GM23338 (cell line): ENCODE data around the gene PDCD2L. TPM values are rescaled to one million over a fixed set of nuclear protein-coding genes. Genes with fewer than 3 reads are reported as not detected.

Experiments used
- ATAC-seq: fragments of 200-7000 bp; cut with Tn5 transposase; 3 replicates; pipeline ENCODE4 v1.9.1; 2020
- DNase-seq: peaks from one replicate; pipeline ENCODE4 v3.0.0-alpha.2; 2015; ENCODE audit warnings: low spot score
- H2AFZ ChIP-seq: fragments of 200-600 bp; sonication (generic); 2 replicates; pipeline ENCODE4 v1.8.0; 2016; ENCODE audit warnings: antibody characterized with exemption, mild to moderate bottlenecking, moderate library complexity
- H3F3A ChIP-seq: fragments of 200-600 bp; sonication (generic); replicated peaks from 2 replicates; pipeline ENCODE4 v1.8.0; 2017; ENCODE audit warnings: antibody characterized with exemption, mixed run types, low read depth
- H3K27ac ChIP-seq: fragments of 200-600 bp; sonication (generic); 2 replicates; pipeline ENCODE4 v1.6.1; 2016; ENCODE audit warnings: low read depth
- H3K27me3 ChIP-seq: fragments of 200-600 bp; sonication (generic); 2 replicates; pipeline ENCODE4 v1.8.0; 2016; ENCODE audit warnings: mild to moderate bottlenecking, mixed run types, moderate library complexity; ENCODE audit not compliant: insufficient read depth
- H3K36me3 ChIP-seq: fragments of 200-600 bp; sonication (generic); 2 replicates; pipeline ENCODE4 v1.8.0; 2016; ENCODE audit warnings: mild to moderate bottlenecking; ENCODE audit not compliant: insufficient read depth
- H3K4me1 ChIP-seq: fragments of 200-600 bp; sonication (generic); 2 replicates; pipeline ENCODE4 v1.8.0; 2016; ENCODE audit warnings: mild to moderate bottlenecking, moderate library complexity; ENCODE audit not compliant: insufficient read depth
- H3K4me2 ChIP-seq: fragments of 200-600 bp; sonication (generic); 2 replicates; pipeline ENCODE4 v1.7.1; 2017; ENCODE audit warnings: mixed run types
- H3K4me3 ChIP-seq: fragments of 200-600 bp; sonication (generic); 2 replicates; pipeline ENCODE4 v1.6.1; 2016; ENCODE audit warnings: mixed run types
- H3K79me2 ChIP-seq: fragments of 200-600 bp; sonication (generic); replicated peaks from 2 replicates; pipeline ENCODE4 v1.8.0; 2017; ENCODE audit warnings: mild to moderate bottlenecking; ENCODE audit not compliant: insufficient read depth
- H3K9me2 ChIP-seq: fragments of 200-600 bp; sonication (generic); 2 replicates; pipeline ENCODE4 v1.8.0; 2017; ENCODE audit not compliant: insufficient read depth
- H4K20me1 ChIP-seq: fragments of 200-600 bp; sonication (generic); replicated peaks from 2 replicates; pipeline ENCODE4 v1.8.0; 2017; ENCODE audit warnings: mild to moderate bottlenecking; ENCODE audit not compliant: insufficient read depth
- H3K27ac Mint-ChIP-seq: 2 replicates; pipeline ENCODE4 v1.8.0; 2020; ENCODE audit warnings: inconsistent platforms, mild to moderate bottlenecking, moderate library complexity, mixed read lengths
- H3K27me3 Mint-ChIP-seq: 3 replicates; pipeline ENCODE4 v1.8.0; 2022; ENCODE audit warnings: low read depth, mild to moderate bottlenecking, moderate library complexity, mixed read lengths, inconsistent platforms; ENCODE audit not compliant: insufficient read depth, poor library complexity
- H3K36me3 Mint-ChIP-seq: 3 replicates; pipeline ENCODE4 v1.8.0; 2021; ENCODE audit warnings: low read depth, mild to moderate bottlenecking, inconsistent platforms, moderate library complexity, mixed read lengths
- H3K4me1 Mint-ChIP-seq: 3 replicates; pipeline ENCODE4 v1.8.0; 2020; ENCODE audit warnings: mild to moderate bottlenecking, inconsistent platforms, mixed read lengths
- H3K4me3 Mint-ChIP-seq: 3 replicates; pipeline ENCODE4 v1.8.0; 2021; ENCODE audit warnings: moderate library complexity, mild to moderate bottlenecking, inconsistent platforms, mixed read lengths
- H3K9me3 Mint-ChIP-seq: 3 replicates; pipeline ENCODE4 v1.8.0; 2020; ENCODE audit warnings: moderate library complexity, mild to moderate bottlenecking, inconsistent platforms, mixed read lengths
- ETS1 ChIP-seq: IDR thresholded peaks from 2 replicates; pipeline ENCODE4 v1.6.1; 2016; ENCODE audit warnings: antibody characterized with exemption
- EZH2 ChIP-seq: fragments of 200-600 bp; sonication (generic); IDR thresholded peaks from one replicate; pipeline ENCODE4 v1.8.0; 2017; ENCODE audit warnings: antibody characterized with exemption, mild to moderate bottlenecking, low read depth; ENCODE audit not compliant: unreplicated experiment
- EZH2phosphoT487 ChIP-seq: fragments of 200-600 bp; sonication (generic); IDR thresholded peaks from one replicate; pipeline ENCODE4 v1.8.1; 2018; ENCODE audit warnings: antibody characterized with exemption; ENCODE audit not compliant: unreplicated experiment
- POLR2AphosphoS5 ChIP-seq: IDR thresholded peaks from 2 replicates; pipeline ENCODE4 v1.6.1; 2016; ENCODE audit warnings: antibody characterized with exemption, low read depth
- STAT1 ChIP-seq: IDR thresholded peaks from one replicate; pipeline ENCODE4 v1.6.1; 2016; ENCODE audit warnings: antibody characterized with exemption; ENCODE audit not compliant: unreplicated experiment
- ZNF114 ChIP-seq: fragments of 250-450 bp; sonication (Bioruptor Pico); IDR thresholded peaks from 2 replicates; pipeline ENCODE4 v1.5.0; 2020; ENCODE audit warnings: mild to moderate bottlenecking, moderate library complexity
- ZNF462 ChIP-seq: fragments of 250-450 bp; sonication (Bioruptor Pico); IDR thresholded peaks from 2 replicates; pipeline ENCODE4 v1.5.0; 2020; ENCODE audit warnings: mild to moderate bottlenecking, moderate library complexity
- polyA plus RNA-seq: library from polyadenylated mRNA; unstranded; fragments of >200 nt; fragmentation: Nextera tagmentation; extraction: Ambion mirVana; gene quantifications from 2 replicates; pipeline ENCODE4 v1.2.1, GENCODE V29; 2016
- total RNA-seq: library from RNA; depleted of rRNA; stranded (reverse); fragments of >200 nt; shearing (Covaris generic); gene quantifications from 2 replicates; pipeline ENCODE4 v1.2.3, GENCODE V29; 2014

PDCD2L gene
- total and polyA plus RNA-seq, 2 experiments from 2014 or later, result 61.3 to 67.2 TPM

GRCh38 chr19:34474233-34474989 lies 70.2 kb downstream of the PDCD2L start:
- Mint-ChIP-seq H3K4me3 (no peak overlapping the region), H3K9me3 (peaks cover 7% of the 10 kb centered on the region; the same call in 1 of the 3 replicates), H3K27me3 (peaks cover 8% of the 10 kb centered on the region), H3K27ac (no peak overlapping the region), H3K36me3 (peaks cover 41% of the 10 kb centered on the region), H3K4me1 (peaks cover 12% of the 10 kb centered on the region; the same call in 2 of the 3 replicates)
- Histone ChIP-seq H3K9me2 (no peaks in the 10 kb centered on the region), H3K79me2 (no peaks in the 10 kb centered on the region), H3K4me2 (no peak overlapping the region), H3K27me3 (peaks cover 5% of the 10 kb centered on the region), H3F3A (0 out of 2 replicates have a peak, but pooled peaks cover 7% of the 10 kb centered on the region), H2AFZ (no peak overlapping the region), H3K4me1 (no peaks in the 10 kb centered on the region), H3K36me3 (peaks cover 14% of the 10 kb centered on the region), H3K4me3 (no peak overlapping the region), H4K20me1 (peaks cover 6% of the 10 kb centered on the region), H3K27ac (no peak overlapping the region)
- TF ChIP-seq ETS1 (no peak), ZNF114 (CRISPR knock-in tag) (no peak), POLR2AphosphoS5 (no peak), EZH2 (no peak), EZH2phosphoT487 (no peak), STAT1 (no peak)
- ATAC-seq (no peak), DNase-seq (no peak)

GRCh38 chr19:34475026-34475974 lies 71.1 kb downstream of the PDCD2L start:
- Histone ChIP-seq H3K27ac (no peak overlapping the region), H3K9me2 (no peaks in the 10 kb centered on the region), H3K4me2 (no peak overlapping the region), H3F3A (0 out of 2 replicates have a peak, but pooled peaks cover 12% of the 10 kb centered on the region), H3K79me2 (no peaks in the 10 kb centered on the region), H4K20me1 (peaks cover 6% of the 10 kb centered on the region), H2AFZ (no peak overlapping the region), H3K36me3 (peaks cover 5% of the 10 kb centered on the region; the same call in 1 of the 2 replicates), H3K4me1 (peaks cover 4% of the 10 kb centered on the region), H3K4me3 (no peak overlapping the region), H3K27me3 (peaks cover 14% of the 10 kb centered on the region)
- no peak for ATAC-seq
- no peak for DNase-seq
- no peak overlapping the region for H3K4me3 Mint-ChIP-seq
- H3K9me3 Mint-ChIP-seq, result peaks cover 9% of the 10 kb centered on the region; the same call in 2 of the 3 replicates
- peaks cover 37% of the 10 kb centered on the region for H3K36me3 Mint-ChIP-seq
- H3K4me1 Mint-ChIP-seq, result peaks cover 16% of the 10 kb centered on the region; the same call in 2 of the 3 replicates
- TF ChIP-seq ZNF462 (CRISPR knock-in tag), result no peak
- H3K27ac Mint-ChIP-seq, result no peak overlapping the region
- peaks cover 6% of the 10 kb centered on the region for H3K27me3 Mint-ChIP-seq
